BLaER1 treated with 17β-estradiol and CSF1 and Interleukin-3, amounts not matched to agents 10 nM and 100 nM (cell line): ENCODE results near the gene IDH3G.
A peak's percentile ranks its signal among the peaks of the same experiment; 100 is the strongest.

Experiments
- H3K27ac ChIP-seq, 11 experiments: shearing (Covaris generic); formaldehyde crosslinking; 2 replicates each; pipeline ENCODE4 v1.8.1; 2022
- H3K27me3 ChIP-seq, 11 experiments: shearing (Covaris generic); formaldehyde crosslinking; 2 replicates each; pipeline ENCODE4 v1.8.1; 2022
- H3K36me3 ChIP-seq, 11 experiments: shearing (Covaris generic); formaldehyde crosslinking; 2 replicates each; pipeline ENCODE4 v1.8.1; 2022
- H3K4me1 ChIP-seq, 10 experiments: shearing (Covaris generic); formaldehyde crosslinking; 2 replicates each; pipeline ENCODE4 v1.8.1; 2022
- H3K4me2 ChIP-seq, 11 experiments: shearing (Covaris generic); formaldehyde crosslinking; 2 replicates each; pipeline ENCODE4 v1.8.1; 2022
- H3K4me3 ChIP-seq, 10 experiments: shearing (Covaris generic); formaldehyde crosslinking; 2 replicates each; pipeline ENCODE4 v1.8.1; 2022
- H3K9ac ChIP-seq, 11 experiments: shearing (Covaris generic); formaldehyde crosslinking; 2 replicates each; pipeline ENCODE4 v1.8.1; 2022
- H3K9me3 ChIP-seq, 11 experiments: shearing (Covaris generic); formaldehyde crosslinking; replicated peaks in 1 of 11; 2 replicates each; pipeline ENCODE4 v1.8.1; 2022
- H4K20me1 ChIP-seq, 11 experiments: shearing (Covaris generic); formaldehyde crosslinking; 2 replicates each; pipeline ENCODE4 v1.8.1; 2022
- Cebpa-rat ChIP-seq, 11 experiments: shearing (Covaris generic); IDR thresholded peaks; 2 replicates each; pipeline ENCODE4 v1.8.1; 2022

The IDH3G gene

DNA sequence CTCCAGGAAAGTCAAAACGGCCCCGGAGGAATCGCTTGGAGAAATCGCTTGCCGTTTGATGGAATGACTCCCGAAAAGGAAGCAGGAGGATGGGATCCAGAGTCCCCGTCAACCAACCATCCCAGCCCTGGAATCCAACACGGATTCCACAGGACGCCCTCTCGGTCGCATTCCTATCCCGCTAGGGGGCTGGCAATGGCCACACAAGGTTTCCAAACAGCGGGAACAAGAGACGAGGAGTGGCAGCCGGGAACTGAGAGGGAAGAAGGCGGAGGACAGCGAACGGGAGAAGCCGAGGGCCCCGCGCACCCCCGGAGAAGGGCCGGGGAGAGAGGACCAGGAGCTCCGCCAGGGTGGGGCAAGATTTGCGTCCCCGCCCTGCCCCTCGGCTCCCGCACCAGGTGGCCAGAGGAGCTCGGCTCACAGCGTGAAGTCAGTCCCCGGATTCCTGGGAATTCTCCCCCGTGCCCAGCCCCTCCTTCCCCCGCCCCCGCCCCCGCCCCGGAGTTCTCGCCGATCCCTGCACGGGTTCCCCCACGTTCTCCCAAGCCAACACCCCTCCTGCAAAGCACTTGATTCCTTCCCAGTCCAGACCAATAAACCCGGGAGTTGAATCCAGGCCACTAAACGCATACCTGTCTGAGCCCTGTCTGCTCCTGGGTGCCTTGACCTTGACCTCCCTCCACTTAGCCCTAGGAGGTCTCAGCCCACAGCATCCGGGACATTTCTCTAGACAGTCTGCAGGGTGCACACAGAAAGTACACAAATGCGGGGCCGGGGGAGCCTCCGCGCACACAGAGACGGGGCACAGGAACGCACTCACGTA is 34.8 kb upstream of the IDH3G start:
- H3K27me3 ChIP-seq: peaks cover 80 to 99% (median 96%) of the 10 kb centered on the region in 11 experiments
- H3K4me3 ChIP-seq: peak overlapping the region in 5 of 10 experiments; percentile 48 to 59 (median 58); a peak in 7 of 20 replicates
- H3K4me1 ChIP-seq: peaks cover 0 to 7% (median 5%) of the 10 kb centered on the region in 10 experiments; a peak in 8 of 20 replicates
- no peak overlapping the region for H3K27ac ChIP-seq
- peaks cover 0 to 18% (median 5%) of the 10 kb centered on the region in 11 experiments; a peak in 6 of 22 replicates for H4K20me1 ChIP-seq
- peaks cover 5 to 69% (median 40%) of the 10 kb centered on the region in 11 experiments; a peak in 18 of 22 replicates for H3K9me3 ChIP-seq
- H3K36me3 ChIP-seq: no peaks in the 10 kb centered on the region
- TF ChIP-seq Cebpa-rat (IDR thresholded peaks at IDR 0.05): no peak
- H3K9ac ChIP-seq: no peak overlapping the region
- H3K4me2 ChIP-seq: peak overlapping the region in 8 of 11 experiments; percentile 61 to 77 (median 70); a peak in 10 of 22 replicates

DNA sequence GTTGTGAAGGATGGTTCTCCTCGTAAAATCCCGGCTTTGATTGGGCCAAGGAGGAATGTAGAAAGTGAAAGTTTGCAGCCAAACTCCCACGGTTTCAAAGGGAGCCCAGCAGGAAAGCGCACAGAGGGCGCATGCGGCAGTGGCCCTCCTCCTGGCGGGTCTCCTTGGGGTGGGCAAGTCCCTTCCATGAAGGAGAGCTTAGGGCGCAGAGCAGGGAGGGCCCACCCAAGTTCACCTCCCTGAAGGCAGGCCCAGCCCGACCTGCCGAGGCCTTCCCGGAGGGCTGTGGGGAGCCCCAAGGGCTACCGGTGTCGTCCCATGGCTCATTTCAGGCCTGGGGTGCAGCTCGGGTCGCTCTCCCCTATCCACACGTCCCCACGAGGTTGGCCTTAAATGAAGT is 34.1 kb upstream of the IDH3G start:
- Histone ChIP-seq H3K9me3 (peaks cover 5 to 64% (median 40%) of the 10 kb centered on the region in 11 experiments; a peak in 18 of 22 replicates), H4K20me1 (peaks cover 0 to 18% (median 5%) of the 10 kb centered on the region in 11 experiments; a peak in 6 of 22 replicates), H3K27ac (no peak overlapping the region), H3K27me3 (peaks cover 86 to 100% (median 97%) of the 10 kb centered on the region in 11 experiments), H3K4me2 (no peak overlapping the region), H3K9ac (no peak overlapping the region), H3K4me3 (no peak overlapping the region), H3K36me3 (no peaks in the 10 kb centered on the region), H3K4me1 (peaks cover 0 to 7% (median 5%) of the 10 kb centered on the region in 10 experiments; a peak in 8 of 20 replicates)
- TF ChIP-seq Cebpa-rat (IDR thresholded peaks at IDR 0.05): no peak

DNA sequence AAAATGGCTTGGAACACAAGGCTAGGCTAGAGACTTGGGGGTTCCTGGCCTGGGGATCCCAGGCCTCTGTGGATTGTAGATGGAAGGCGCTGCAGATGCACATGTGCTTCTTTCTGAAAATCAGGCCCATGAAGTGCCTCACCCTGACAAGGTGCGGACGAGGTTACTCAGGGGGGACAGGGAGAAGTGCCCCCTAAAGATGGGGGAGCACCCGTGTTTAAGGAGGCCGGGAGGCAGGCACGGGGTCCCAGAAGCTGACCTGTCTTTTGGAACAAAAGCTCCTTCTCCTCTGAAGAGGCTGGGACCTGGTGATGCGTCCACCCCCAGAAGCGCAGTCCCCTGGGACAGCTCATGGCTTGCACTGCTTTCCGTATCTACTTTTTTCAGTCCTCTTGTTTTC is 33.7 kb upstream of the IDH3G start:
- peaks cover 0 to 7% (median 5%) of the 10 kb centered on the region in 10 experiments; a peak in 8 of 20 replicates for H3K4me1 ChIP-seq
- H3K27ac ChIP-seq: no peak overlapping the region
- H3K9ac ChIP-seq: no peak overlapping the region
- peaks cover 86 to 99% (median 94%) of the 10 kb centered on the region in 11 experiments for H3K27me3 ChIP-seq
- no peak for TF ChIP-seq Cebpa-rat (IDR thresholded peaks at IDR 0.05)
- no peaks in the 10 kb centered on the region for H3K36me3 ChIP-seq
- H3K9me3 ChIP-seq: peaks cover 5 to 60% (median 40%) of the 10 kb centered on the region in 11 experiments; a peak in 18 of 22 replicates
- H3K4me3 ChIP-seq: no peak overlapping the region
- no peak overlapping the region for H3K4me2 ChIP-seq
- H4K20me1 ChIP-seq: peaks cover 0 to 18% (median 5%) of the 10 kb centered on the region in 11 experiments; a peak in 6 of 22 replicates

DNA sequence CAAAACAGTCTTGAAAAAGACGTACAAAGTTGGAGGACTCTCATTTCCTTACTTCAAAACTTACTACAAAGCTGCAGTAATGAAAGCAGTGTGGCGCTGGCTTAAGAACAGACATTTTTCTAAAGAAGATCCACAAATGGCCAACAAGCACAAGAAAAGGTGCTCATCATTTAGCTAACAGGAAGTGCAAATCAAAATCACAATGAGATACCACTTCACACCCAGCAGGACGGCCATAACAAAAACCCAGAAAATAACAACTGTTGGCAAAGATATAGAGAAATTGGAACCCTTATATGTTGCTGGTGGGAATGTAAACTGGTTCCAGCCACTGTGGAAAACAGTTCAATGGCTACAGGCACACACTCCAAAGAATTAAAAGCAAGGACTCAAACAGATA is 32.8 kb upstream of the IDH3G start:
- peaks cover 0 to 51% (median 31%) of the 10 kb centered on the region in 11 experiments; a peak in 18 of 22 replicates for H3K9me3 ChIP-seq
- no peak overlapping the region for H3K27ac ChIP-seq
- no peak overlapping the region for H3K4me3 ChIP-seq
- H3K4me2 ChIP-seq: no peak overlapping the region
- no peak overlapping the region for H3K9ac ChIP-seq
- H3K36me3 ChIP-seq: no peaks in the 10 kb centered on the region
- H3K4me1 ChIP-seq: peaks cover 0 to 10% (median 7%) of the 10 kb centered on the region in 10 experiments; a peak in 15 of 20 replicates
- H4K20me1 ChIP-seq: peaks cover 0 to 18% (median 5%) of the 10 kb centered on the region in 11 experiments; a peak in 6 of 22 replicates
- no peak for TF ChIP-seq Cebpa-rat (IDR thresholded peaks at IDR 0.05)
- peaks cover 84 to 99% (median 93%) of the 10 kb centered on the region in 11 experiments for H3K27me3 ChIP-seq

DNA sequence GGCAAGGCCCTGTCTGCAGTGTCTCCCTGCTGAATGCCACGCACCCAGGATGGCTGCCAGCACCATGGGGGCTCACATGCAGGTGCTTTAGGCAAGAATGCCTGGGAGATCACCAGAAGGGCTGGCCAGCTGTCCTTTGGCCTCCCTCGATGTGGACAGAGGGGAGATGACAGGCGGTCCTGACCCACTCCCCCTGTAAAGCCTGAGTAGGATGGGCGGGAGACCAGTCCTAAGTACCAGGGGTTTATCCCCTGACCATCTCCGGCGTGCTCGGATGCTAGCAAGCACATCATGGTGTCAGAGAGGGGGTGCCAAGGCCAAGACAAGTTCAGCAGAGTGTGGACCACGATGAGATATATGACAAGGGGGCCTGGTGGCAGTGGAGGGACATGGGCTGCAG is 30.9 kb upstream of the IDH3G start:
- no peak overlapping the region for H3K27ac ChIP-seq
- H4K20me1 ChIP-seq: peaks cover 0 to 26% (median 5%) of the 10 kb centered on the region in 11 experiments; a peak in 6 of 22 replicates
- H3K9ac ChIP-seq: no peak overlapping the region
- no peak for TF ChIP-seq Cebpa-rat (IDR thresholded peaks at IDR 0.05)
- no peak overlapping the region for H3K4me3 ChIP-seq
- H3K4me2 ChIP-seq: no peak overlapping the region
- H3K9me3 ChIP-seq: peaks cover 0 to 39% (median 18%) of the 10 kb centered on the region in 11 experiments; a peak in 16 of 22 replicates
- H3K36me3 ChIP-seq: no peaks in the 10 kb centered on the region
- H3K27me3 ChIP-seq: peaks cover 72 to 98% (median 93%) of the 10 kb centered on the region in 11 experiments
- H3K4me1 ChIP-seq: peaks cover 0 to 25% (median 17%) of the 10 kb centered on the region in 10 experiments; a peak in 15 of 20 replicates

DNA sequence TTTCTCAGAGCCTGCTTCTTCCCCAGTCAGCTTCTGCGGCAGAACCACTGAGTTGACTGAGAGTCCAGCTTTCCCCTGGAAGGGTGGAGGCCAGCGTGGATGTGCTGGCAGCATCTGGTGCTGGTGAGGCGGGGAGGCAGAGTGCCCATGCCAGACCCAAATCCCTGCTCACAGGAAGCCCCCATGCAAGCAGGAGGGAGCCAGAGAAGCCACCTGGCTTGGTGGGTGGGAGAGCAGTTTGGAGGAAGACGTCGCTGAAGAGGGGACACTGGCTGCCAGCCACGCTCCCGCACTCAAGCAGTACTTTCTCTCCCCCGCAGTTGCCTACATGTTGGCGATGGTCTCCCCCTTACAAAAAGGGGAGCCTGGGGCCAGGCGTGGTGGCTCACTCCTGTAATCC is 30.2 kb upstream of the IDH3G start:
- no peak for TF ChIP-seq Cebpa-rat (IDR thresholded peaks at IDR 0.05)
- peaks cover 68 to 97% (median 91%) of the 10 kb centered on the region in 11 experiments for H3K27me3 ChIP-seq

DNA sequence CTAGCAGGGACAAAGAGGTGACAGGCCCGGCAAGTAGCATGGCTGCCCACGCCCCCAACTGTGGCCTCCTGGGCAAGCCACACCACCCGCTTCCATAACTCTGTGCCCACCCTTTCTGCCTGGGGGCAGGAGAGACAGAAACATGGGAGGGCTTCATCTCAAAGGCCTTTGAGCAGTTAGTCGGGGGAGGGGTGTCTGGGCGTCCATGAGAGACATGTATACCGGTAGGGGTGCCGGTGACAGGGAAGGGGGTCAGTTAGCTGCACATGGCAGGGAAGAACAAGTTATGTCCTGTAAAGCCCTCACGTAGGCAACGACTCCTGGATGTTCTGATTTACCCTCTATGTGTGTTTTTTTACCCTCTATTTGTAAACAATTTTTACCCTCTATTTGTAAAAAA is 26.9 kb upstream of the IDH3G start:
- peaks cover 0 to 21% (median 4%) of the 10 kb centered on the region in 11 experiments; a peak in 5 of 22 replicates for H3K9me3 ChIP-seq
- peaks cover 48 to 95% (median 83%) of the 10 kb centered on the region in 11 experiments for H3K27me3 ChIP-seq
- no peak overlapping the region for H3K4me3 ChIP-seq
- peaks cover 20 to 55% (median 46%) of the 10 kb centered on the region in 10 experiments; a peak in 19 of 20 replicates for H3K4me1 ChIP-seq
- no peaks in the 10 kb centered on the region for H3K36me3 ChIP-seq
- H3K4me2 ChIP-seq: peak overlapping the region in 5 of 11 experiments; percentile 24 to 45 (median 38); a peak in 2 of 22 replicates
- no peak for TF ChIP-seq Cebpa-rat (IDR thresholded peaks at IDR 0.05)
- no peak overlapping the region for H3K9ac ChIP-seq
- H4K20me1 ChIP-seq: peaks cover 0 to 21% (median 0%) of the 10 kb centered on the region in 11 experiments; a peak in 3 of 22 replicates
- no peak overlapping the region for H3K27ac ChIP-seq

More for the DNA sequence above, 30.2 kb upstream of the IDH3G start:
- Histone ChIP-seq H3K4me2 (no peak overlapping the region), H3K4me1 (peaks cover 2 to 24% (median 17%) of the 10 kb centered on the region in 10 experiments; a peak in 16 of 20 replicates), H3K9ac (no peak overlapping the region), H3K27ac (no peak overlapping the region), H4K20me1 (peaks cover 0 to 26% (median 0%) of the 10 kb centered on the region in 11 experiments; a peak in 3 of 22 replicates), H3K36me3 (no peaks in the 10 kb centered on the region), H3K4me3 (no peak overlapping the region), H3K9me3 (peaks cover 0 to 33% (median 11%) of the 10 kb centered on the region in 11 experiments; a peak in 16 of 22 replicates)

DNA sequence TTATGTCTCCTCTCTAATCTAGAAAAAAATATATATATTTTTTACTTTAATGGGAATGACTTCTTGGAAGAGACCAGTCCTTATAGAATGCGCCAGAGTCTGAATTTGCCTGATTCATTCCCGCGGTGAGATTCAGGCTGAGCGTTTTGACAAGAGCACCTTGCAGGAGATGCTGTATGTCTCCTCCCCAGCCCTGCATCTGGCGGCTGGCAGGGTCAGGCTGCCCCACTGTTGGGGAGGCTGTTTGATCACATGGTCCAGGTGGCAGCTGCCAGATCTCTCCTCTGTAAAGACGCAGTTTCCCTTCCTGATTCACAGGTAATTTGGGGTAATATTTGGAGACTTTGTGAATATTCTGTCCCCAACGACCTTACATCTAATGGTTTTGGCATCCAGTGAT is 26.4 kb upstream of the IDH3G start:
- TF ChIP-seq Cebpa-rat (IDR thresholded peaks at IDR 0.05): no peak
- H3K27ac ChIP-seq: no peak overlapping the region
- no peaks in the 10 kb centered on the region for H3K36me3 ChIP-seq
- H4K20me1 ChIP-seq: peaks cover 0 to 21% (median 0%) of the 10 kb centered on the region in 11 experiments; a peak in 3 of 22 replicates
- peaks cover 0 to 21% (median 4%) of the 10 kb centered on the region in 11 experiments; a peak in 5 of 22 replicates for H3K9me3 ChIP-seq
- H3K4me1 ChIP-seq: peaks cover 20 to 56% (median 47%) of the 10 kb centered on the region in 10 experiments; a peak in 19 of 20 replicates
- H3K9ac ChIP-seq: no peak overlapping the region
- peak overlapping the region in 2 of 11 experiments; percentile 44 to 45; a peak in 1 of 22 replicates for H3K4me2 ChIP-seq
- peaks cover 44 to 91% (median 78%) of the 10 kb centered on the region in 11 experiments for H3K27me3 ChIP-seq
- H3K4me3 ChIP-seq: no peak overlapping the region
